NCI-H1436 treated with DMSO at 0.1 percent for 48 hours (cell line): ENCODE data around the gene MYBBP1A.
"Not testable (repeated sequence)": the region's sequence is repeated elsewhere in the genome, so short reads cannot be mapped to it uniquely, and the experiment has no call there.

Experiments used
- DNase-seq: peaks from one replicate; lab custom pipeline; 2025; lab: John Stamatoyannopoulos, UW

Gene MYBBP1A

GRCh38 chr17:4588391-4588790 lies 33.2 kb upstream of the MYBBP1A start:
- no peak for DNase-seq

DNA sequence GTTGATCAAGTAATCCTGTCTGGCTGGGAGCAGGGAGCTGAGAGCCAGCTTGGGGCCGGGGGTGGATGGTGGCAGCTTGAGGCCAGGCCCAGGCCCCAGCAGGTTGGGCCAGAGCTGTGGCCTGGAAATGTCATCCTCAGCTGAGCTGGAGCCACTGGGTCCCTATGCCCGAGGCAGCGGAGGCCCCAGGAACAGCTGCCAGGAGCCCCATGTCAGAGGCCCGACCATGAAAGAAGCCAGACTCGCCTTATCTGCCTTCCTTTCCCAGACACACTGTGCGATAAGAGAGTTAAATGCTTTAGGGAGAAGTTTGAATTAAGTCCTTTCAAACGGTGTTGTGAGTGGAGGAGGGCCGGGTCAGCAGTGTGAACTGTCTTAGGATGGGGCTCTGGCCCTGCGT lies 32.6 kb upstream of the MYBBP1A start:
- no peak for DNase-seq

DNA sequence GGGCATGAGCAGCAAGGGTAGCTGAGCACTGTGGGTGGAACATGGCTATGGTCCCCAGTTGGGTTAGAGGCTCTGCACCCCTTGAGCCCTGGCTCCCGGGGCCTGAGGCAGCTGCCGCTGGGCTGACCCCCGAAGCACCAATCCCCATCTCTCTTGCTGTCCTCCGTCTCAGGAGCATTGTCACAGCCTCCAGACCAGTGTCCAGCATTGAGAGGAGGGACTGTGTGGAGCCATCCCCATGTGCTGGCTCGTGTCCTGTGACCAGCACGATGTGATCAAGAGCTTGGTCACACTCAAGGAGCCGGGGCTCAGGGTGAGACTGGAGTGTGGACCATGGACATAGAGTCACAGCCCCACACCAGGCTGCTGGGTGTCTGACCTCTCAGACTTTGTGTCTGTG lies 32.0 kb upstream of the MYBBP1A start:
- no peak for DNase-seq

DNA sequence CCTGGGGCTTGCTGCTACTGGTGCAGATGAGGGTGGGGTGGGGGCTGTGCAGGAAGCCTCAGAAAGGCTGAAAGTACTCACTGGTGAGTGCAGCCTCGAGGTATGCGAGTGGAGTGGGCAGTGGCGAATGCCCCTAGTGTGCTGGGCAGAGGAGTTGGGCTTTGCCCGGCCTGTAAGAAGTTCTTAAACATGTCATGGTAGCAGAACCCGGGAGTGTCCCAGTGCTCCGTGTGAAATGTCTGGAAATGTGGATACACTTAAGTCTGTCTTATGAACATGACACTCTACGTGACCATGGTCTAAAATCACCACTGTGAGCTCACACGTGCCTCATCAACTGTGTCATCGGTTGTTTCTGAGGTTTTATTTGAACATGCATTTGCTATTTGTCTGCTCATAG lies 30.9 kb upstream of the MYBBP1A start:
- no peak for DNase-seq

DNA sequence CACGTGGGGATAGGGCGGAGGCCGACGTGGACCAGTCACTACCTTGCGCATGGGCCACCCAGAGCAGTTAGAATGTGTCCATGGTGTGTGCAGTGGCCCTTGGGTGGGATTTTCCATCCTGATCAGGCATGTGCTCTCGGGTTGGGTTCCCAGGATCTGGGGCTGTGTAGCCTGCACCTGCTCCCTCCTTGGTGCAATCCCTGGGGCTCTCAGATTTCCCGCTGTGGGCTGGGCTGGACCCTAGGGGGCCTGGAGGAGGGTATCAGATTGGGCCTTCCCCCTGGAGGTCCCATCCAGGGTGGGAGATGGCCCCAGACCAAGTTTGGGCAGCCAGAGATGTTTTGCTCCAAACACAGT lies 30.4 kb upstream of the MYBBP1A start:
- no peak for DNase-seq

GRCh38 chr17:4584917-4585637 lies 29.9 kb upstream of the MYBBP1A start:
- no peak for DNase-seq

- DNase-seq: no peak
These were observed 29.1 kb upstream of the MYBBP1A start, which contains the start of gene SMTNL2 for GRCh38 chr17:4584101-4584916. TSS of gene SMTNL2 (plus strand) at chr17:4584529. CDS start at chr17:4584606, 77 bp downstream.

DNA sequence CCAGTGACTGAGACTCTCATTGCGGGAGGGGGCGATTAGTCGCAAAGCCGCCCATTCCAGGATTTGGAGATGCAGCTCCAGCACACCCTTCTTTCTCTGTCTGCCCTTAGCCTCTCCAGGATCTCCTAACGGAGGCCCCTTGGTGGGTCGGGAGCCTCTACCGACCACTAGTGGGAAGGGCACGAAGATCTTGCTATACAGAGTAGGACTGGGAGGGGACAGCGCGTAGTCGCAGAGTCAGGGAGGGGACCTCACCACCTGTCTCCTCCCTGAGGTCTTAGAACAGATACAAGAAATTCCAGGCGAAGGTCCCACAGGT lies 28.6 kb upstream of the MYBBP1A start:
- DNase-seq: no peak

DNA sequence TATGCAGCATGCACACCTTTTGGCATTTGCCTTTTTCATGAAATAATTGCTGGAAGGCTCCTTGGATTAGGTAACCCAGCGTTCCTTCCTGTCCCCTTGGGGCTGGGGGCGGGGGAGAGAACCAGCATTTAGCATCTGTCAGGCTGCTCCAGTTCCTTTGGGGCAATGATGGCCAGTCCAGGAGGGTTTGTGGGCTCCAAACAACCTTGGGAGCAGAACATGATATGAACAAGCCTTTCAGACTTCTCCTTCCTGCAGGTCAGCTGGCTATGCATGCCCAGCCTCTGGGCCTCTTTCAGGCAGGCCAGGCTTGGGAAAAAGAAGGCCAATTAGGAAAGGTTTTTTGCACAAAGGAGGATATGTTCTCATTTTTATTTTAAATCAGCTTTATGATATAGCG lies 28.0 kb upstream of the MYBBP1A start:
- no peak for DNase-seq

GRCh38 chr17:4582691-4583090 lies 27.5 kb upstream of the MYBBP1A start:
- DNase-seq: no peak

DNA sequence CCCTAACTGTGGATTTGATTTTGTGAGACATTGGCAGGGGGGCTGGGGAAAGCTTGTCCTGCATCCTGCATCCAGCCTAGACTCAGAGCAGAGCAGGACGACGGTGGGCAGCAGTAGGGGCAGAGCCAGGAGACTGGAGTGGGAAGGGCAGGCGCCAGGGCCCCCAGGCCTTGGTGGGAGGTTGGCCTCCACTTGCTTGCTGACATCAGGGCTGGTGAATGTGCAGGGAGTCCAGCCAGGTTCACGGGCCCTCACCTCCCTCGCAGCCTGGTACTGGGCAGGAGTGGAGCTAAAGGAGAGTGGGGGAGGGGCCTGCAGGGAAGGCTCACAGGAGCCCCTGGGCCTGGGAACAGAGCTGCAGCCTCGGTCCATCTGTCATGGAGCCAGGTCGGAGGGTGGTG lies 26.9 kb upstream of the MYBBP1A start:
- DNase-seq: no peak

DNA sequence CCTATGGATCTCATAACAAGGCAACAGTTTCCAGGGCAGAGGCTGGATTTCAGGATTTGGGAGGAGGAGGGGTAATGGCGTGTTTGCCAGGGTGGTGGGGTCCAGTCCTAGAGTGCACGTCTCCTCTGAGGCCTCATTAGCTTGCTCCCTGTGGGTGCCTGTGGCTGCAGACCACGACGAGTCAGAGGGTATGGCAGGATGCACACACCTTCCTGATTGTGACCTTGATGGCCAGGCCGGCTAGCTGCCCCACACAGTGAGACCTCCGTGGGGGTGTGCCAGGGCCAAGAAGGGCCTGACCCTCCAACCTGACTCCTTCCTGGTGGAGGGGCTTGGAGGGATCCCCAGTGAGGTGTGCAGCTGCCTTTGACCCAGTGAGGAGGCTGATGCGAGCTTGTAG lies 25.1 kb upstream of the MYBBP1A start:
- no peak for DNase-seq

DNA sequence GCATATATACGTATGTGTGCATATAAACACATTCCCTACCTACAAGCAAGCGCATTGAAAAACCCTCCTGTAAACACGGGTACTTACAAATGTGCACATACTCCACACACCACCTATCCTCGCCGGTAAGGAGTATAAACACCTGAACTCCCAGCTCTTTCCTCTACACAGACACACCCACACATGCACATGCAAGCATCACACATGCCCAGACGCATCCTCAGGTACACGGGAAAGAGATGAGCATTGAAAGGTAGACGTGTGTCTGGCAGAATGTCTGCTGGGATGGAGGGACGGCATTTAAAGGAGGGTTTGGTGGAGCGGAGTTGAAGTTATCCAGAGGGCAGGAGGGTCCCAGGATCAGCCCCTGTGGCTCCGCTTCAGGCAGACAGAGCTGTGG lies 24.5 kb upstream of the MYBBP1A start:
- DNase-seq: no peak

GRCh38 chr17:4578349-4578748 lies 23.2 kb upstream of the MYBBP1A start:
- not testable (repeated sequence) for DNase-seq

- DNase-seq: no peak
These were observed 22.3 kb upstream of the MYBBP1A start for GRCh38 chr17:4577386-4577993.

DNA sequence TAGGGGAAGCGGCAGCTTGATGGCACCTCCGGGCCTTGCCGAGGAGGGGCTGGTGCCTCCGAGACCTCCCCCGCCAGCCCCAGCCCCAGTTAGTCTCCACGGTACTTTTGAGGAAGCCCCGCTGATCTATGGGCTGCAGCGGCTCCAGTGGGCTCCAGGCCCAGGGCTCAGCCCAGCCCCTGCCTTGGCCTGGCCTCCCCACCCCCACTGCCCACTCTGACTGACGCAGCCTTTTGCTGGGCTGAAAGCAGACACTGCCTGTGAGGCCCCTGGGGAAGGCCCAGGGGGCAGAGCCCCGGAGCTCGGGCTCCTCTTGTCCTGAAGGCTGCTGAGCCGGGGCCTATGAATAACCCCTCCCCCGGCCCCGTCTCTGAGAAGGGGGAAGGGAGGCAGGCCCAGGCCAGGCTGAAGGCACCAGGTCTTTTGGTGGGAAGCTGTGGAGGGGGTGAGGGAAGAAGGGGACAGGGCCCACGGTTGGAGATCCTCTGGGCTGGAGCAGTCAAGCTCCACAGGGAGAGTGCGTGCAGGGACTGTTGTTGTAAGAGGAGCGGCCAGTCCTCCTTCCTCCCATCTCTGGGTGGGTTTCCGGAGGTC lies 21.6 kb upstream of the MYBBP1A start:
- DNase-seq: no peak

GRCh38 chr17:4576161-4576558 lies 21.0 kb upstream of the MYBBP1A start:
- DNase-seq: no peak

DNA sequence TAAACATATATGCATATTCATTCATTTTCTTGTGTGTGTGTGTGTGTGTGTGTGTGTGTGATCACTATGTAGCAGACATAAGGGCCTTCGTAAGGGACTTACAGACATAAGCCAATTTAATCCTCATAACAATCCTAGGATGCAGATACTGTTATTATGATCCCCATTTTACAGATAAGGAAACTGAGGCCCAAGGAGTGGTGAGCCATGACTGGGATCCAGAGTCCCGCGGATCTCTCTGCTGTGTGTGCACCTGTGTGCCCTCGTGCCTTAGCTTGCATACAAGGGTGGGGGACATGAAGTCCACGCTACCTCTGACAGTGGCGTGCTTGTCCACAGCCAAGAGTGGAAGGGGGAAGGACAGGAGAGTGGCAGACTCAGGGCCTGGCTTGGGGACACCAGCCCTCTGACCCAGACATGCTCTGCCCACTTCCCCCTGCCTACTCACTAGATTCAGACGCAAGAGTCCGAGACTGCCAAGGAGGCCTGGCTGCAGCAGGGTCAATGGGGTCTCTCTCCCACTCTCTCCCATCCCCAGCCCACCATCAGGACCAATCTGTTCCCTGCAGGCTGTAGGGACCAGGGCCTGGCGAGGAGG lies 19.4 kb upstream of the MYBBP1A start:
- no peak for DNase-seq

GRCh38 chr17:4573669-4574068 lies 18.5 kb upstream of the MYBBP1A start:
- no peak for DNase-seq

- DNase-seq: no peak
These were observed 17.9 kb upstream of the MYBBP1A start for GRCh38 chr17:4573115-4573514.

DNA sequence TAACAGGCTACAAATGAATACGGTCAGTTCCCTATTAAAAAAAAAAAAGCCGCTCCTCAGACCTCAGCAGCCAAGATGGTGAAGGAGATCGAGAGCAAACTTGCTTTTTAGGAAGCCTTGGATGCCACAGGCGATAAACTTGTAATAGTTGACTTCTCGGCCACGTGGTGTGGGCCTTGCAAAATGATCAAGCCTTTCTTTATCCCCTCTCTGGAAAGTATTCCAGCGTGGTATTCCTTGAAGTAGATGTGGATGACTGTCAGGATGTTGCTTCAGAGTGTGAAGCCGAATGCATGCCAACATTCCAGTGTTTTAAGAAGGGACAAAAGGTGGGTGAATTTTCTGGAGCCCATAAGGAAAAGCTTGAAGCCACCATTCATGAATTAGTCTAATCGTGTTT lies 16.9 kb upstream of the MYBBP1A start:
- no peak for DNase-seq

DNA sequence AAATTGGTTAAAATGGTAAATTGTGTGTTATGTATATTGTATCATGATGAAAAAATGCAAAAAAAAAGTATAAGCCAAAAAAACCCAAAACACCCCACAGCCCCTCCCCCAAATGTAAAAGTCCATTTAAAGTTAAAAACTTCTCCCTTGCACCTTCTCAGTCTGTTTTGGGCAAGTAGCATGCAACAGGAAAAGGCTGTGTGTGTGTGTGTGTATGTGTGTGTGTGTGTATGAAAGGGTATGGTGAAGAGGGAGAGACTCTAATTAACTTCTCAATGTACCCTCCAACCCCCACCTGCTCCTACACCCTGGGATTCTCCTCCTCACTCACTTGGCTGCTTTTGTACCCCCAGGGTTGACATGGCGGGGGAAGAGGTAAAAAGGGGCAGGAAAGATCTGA lies 14.4 kb upstream of the MYBBP1A start:
- no peak for DNase-seq

- DNase-seq: peak; percentile 9
These were observed 11.6 kb upstream of the MYBBP1A start for GRCh38 chr17:4566785-4567184.
